H9 (cell line): Measurements from ENCODE around the gene SLC27A6. TPM values are rescaled to one million over a fixed set of nuclear protein-coding genes. Genes with fewer than 3 reads are reported as not detected.

ENCODE experiments used
- DNase-seq: peaks from one replicate; pipeline ENCODE4 v3.0.0-alpha.2; 2017
- H2AFZ ChIP-seq: one replicate; pipeline ENCODE4 v1.6.1; 2013; ENCODE audit warnings: mild to moderate bottlenecking, low read length, control low read depth, moderate library complexity
- H2AK5ac ChIP-seq: 2 replicates; pipeline ENCODE4 v1.6.1; 2013; ENCODE audit warnings: low read length, control low read depth, mixed read lengths; ENCODE audit not compliant: insufficient read length
- H2BK120ac ChIP-seq: one replicate; pipeline ENCODE4 v1.6.1; 2013; ENCODE audit warnings: low read depth, mild to moderate bottlenecking, low read length, control low read depth, inconsistent platforms; ENCODE audit not compliant: poor library complexity, severe bottlenecking
- H2BK12ac ChIP-seq: 2 replicates; pipeline ENCODE4 v1.6.1; 2013; ENCODE audit warnings: low read length, control low read depth, mixed read lengths, low read depth; ENCODE audit not compliant: insufficient read length
- H2BK15ac ChIP-seq: 2 replicates; pipeline ENCODE4 v1.6.1; 2013; ENCODE audit warnings: low read depth, low read length, control low read depth
- H2BK20ac ChIP-seq: one replicate; pipeline ENCODE4 v1.6.1; 2013; ENCODE audit warnings: low read depth, mild to moderate bottlenecking, low read length, control low read depth, inconsistent platforms; ENCODE audit not compliant: poor library complexity, severe bottlenecking
- H2BK5ac ChIP-seq: 2 replicates; pipeline ENCODE4 v1.6.1; 2013; ENCODE audit warnings: low read length, control low read depth, mixed read lengths; ENCODE audit not compliant: insufficient read length
- H3K14ac ChIP-seq: 2 replicates; pipeline ENCODE4 v1.6.1; 2013; ENCODE audit warnings: low read length, control low read depth; ENCODE audit not compliant: insufficient read depth
- H3K18ac ChIP-seq: 2 replicates; pipeline ENCODE4 v1.6.1; 2013; ENCODE audit warnings: low read depth, mild to moderate bottlenecking, mixed read lengths, low read length, control low read depth; ENCODE audit not compliant: insufficient read length
- H3K23ac ChIP-seq: 2 replicates; pipeline ENCODE4 v1.6.1; 2013; ENCODE audit warnings: low read length, control low read depth, mixed read lengths, low read depth; ENCODE audit not compliant: insufficient read length
- H3K23me2 ChIP-seq: 2 replicates; pipeline ENCODE4 v1.6.1; 2013; ENCODE audit warnings: low read depth, mild to moderate bottlenecking, mixed read lengths, low read length, control low read depth; ENCODE audit not compliant: insufficient read length, poor library complexity, severe bottlenecking
- H3K27ac ChIP-seq: 2 replicates; pipeline ENCODE4 v1.5.1; 2013; ENCODE audit warnings: low read length, control low read depth, mixed read lengths, low read depth; ENCODE audit not compliant: insufficient read length
- H3K27me3 ChIP-seq: 2 replicates; pipeline ENCODE4 v1.6.1; 2013; ENCODE audit warnings: low read length, control low read depth, inconsistent platforms; ENCODE audit not compliant: insufficient read depth
- H3K4ac ChIP-seq: 2 replicates; pipeline ENCODE4 v1.6.1; 2013; ENCODE audit warnings: low read depth, mild to moderate bottlenecking, control low read depth, inconsistent platforms, low read length, moderate library complexity
- H3K4me1 ChIP-seq: 2 replicates; pipeline ENCODE4 v1.6.1; 2013; ENCODE audit warnings: low read length, control low read depth, inconsistent platforms; ENCODE audit not compliant: insufficient read depth
- H3K4me2 ChIP-seq: 2 replicates; pipeline ENCODE4 v1.6.1; 2013; ENCODE audit warnings: low read length, control low read depth, mixed read lengths; ENCODE audit not compliant: insufficient read length, insufficient read depth
- H3K56ac ChIP-seq: 2 replicates; pipeline ENCODE4 v1.6.1; 2013; ENCODE audit warnings: low read depth, mild to moderate bottlenecking, mixed read lengths, low read length, control low read depth; ENCODE audit not compliant: insufficient read length
- H3K79me1 ChIP-seq: 2 replicates; pipeline ENCODE4 v1.6.1; 2013; ENCODE audit warnings: low read depth, mild to moderate bottlenecking, moderate library complexity, low read length, control low read depth, inconsistent platforms; ENCODE audit not compliant: insufficient read depth, poor library complexity, severe bottlenecking
- H3K79me2 ChIP-seq: 2 replicates; pipeline ENCODE4 v1.6.1; 2013; ENCODE audit warnings: low read length, control low read depth, inconsistent platforms; ENCODE audit not compliant: insufficient read depth
- H3K9ac ChIP-seq: 2 replicates; pipeline ENCODE4 v1.6.1; 2013; ENCODE audit warnings: low read length, control low read depth, mixed read lengths; ENCODE audit not compliant: insufficient read length; ENCODE audit errors: extremely low read depth
- H3K9me3 ChIP-seq: one replicate; pipeline ENCODE4 v1.6.1; 2013; ENCODE audit warnings: low read depth, low read length, inconsistent platforms; ENCODE audit not compliant: control insufficient read depth
- H3T11ph ChIP-seq: one replicate; pipeline ENCODE4 v1.6.1; 2013; ENCODE audit warnings: mild to moderate bottlenecking, low read length, control low read depth, inconsistent platforms
- H4K20me1 ChIP-seq: one replicate; pipeline ENCODE4 v1.6.1; 2013; ENCODE audit not compliant: control insufficient read depth, insufficient read length, insufficient read depth
- H4K5ac ChIP-seq: 2 replicates; pipeline ENCODE4 v1.6.1; 2013; ENCODE audit warnings: low read depth, mild to moderate bottlenecking, mixed read lengths, low read length, control low read depth; ENCODE audit not compliant: insufficient read length
- H4K8ac ChIP-seq: replicated peaks from 2 replicates; pipeline ENCODE4 v1.6.1; 2013; ENCODE audit warnings: low read length, control low read depth, mixed read lengths, low read depth; ENCODE audit not compliant: insufficient read length
- H4K91ac ChIP-seq: 2 replicates; pipeline ENCODE4 v1.6.1; 2013; ENCODE audit warnings: low read depth, mild to moderate bottlenecking, moderate library complexity, mixed read lengths, low read length, control low read depth; ENCODE audit not compliant: insufficient read length
- H3K27ac Mint-ChIP-seq, 3 experiments: 2 replicates in 2 of 3; 3 replicates in 1 of 3; pipeline ENCODE4 v1.8.0; 2020 to 2021; ENCODE audit warnings: mixed read lengths in 3 of 3, mild to moderate bottlenecking in 1 of 3, moderate library complexity in 1 of 3
- H3K27me3 Mint-ChIP-seq: 2 replicates; pipeline ENCODE4 v1.8.0; 2021; ENCODE audit warnings: low read depth, mild to moderate bottlenecking, moderate library complexity, mixed read lengths
- H3K36me3 Mint-ChIP-seq, 3 experiments: 2 replicates in 2 of 3; 3 replicates in 1 of 3; pipeline ENCODE4 v1.8.0; 2020 to 2021; ENCODE audit warnings: low read depth in 3 of 3, mixed read lengths in 3 of 3; ENCODE audit not compliant: insufficient read depth in 1 of 3
- H3K4me1 Mint-ChIP-seq, 2 experiments: 2 replicates each; pipeline ENCODE4 v1.8.0; 2020; ENCODE audit warnings: mixed read lengths in 2 of 2
- H3K4me3 Mint-ChIP-seq, 2 experiments: 2 replicates in 1 of 2; 3 replicates in 1 of 2; pipeline ENCODE4 v1.8.0; 2020 to 2021; ENCODE audit warnings: mild to moderate bottlenecking in 2 of 2, mixed read lengths in 2 of 2, moderate library complexity in 1 of 2
- H3K9me3 Mint-ChIP-seq, 2 experiments: 2 replicates in 1 of 2; 3 replicates in 1 of 2; pipeline ENCODE4 v1.8.0; 2020; ENCODE audit warnings: mild to moderate bottlenecking in 2 of 2, mixed read lengths in 2 of 2, moderate library complexity in 1 of 2
- WGBS: extraction: QIAGEN DNeasy Blood & Tissue Kit; methylation state at CpG from one replicate; pipeline ENCODE4 v1.1.7; 2013; ENCODE audit warnings: missing lambda C conversion rate, low lambda C conversion rate, mixed read lengths; ENCODE audit not compliant: insufficient read length; ENCODE audit errors: extremely low coverage; 5-methylcytosine and 5-hydroxymethylcytosine counted together
- total RNA-seq: library from RNA; stranded (reverse); gene quantifications from 2 replicates; pipeline ENCODE4 v1.2.1, GENCODE V29; 2021
- TF ChIP-seq, protein P1 (sequence below): fragments of 200-600 bp; sonication (generic); conservative IDR thresholded peaks from 3 replicates; pipeline ENCODE4 v1.8.0; 2021; ENCODE audit warnings: antibody characterized with exemption, mild to moderate bottlenecking

SLC27A6 gene
- total RNA-seq, 1 experiment from 2014 or later = 3.0 TPM

DNA sequence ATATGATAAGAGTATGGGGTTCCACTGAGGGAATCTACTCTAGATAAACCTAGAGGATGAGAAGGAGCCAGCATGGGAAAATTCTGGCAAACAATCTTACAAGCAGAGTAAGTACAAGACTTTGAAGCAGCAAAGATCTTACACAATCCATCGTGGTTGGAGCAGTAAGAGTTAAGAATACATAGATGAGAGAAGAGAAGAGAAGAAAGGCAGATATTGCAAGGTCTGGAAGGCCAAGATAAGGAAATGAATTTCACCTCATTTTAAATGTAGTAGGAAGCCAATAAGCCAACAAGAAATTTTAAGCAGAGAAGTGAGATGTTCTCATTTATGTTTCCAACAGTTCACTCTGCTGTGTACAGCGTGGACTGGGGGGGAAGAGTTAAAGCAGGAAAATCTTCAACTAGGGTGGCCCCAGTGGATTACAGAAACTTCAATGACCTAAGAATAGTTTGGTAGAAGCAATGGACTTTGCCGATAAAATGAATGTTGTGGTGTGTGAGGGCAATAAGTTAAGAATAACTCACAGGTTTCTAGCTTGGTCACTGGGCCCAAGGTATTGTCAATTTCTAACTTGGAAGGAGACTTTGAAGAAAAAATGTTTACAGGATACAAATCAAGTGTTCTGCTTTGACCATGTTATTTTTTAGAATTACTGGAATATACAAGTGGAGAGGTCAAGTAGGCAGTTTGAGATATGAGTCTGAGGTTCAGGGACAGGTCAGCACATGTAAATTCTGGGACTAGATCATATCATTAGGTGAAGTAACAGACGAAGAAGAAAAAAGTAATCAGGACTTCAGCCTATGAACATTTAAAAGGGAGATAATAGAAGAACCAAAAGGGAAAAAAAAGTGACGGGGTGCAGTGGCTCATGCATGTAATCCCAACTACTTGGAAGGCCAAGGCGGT lies 117.2 kb downstream of the SLC27A6 start:
- Histone ChIP-seq H4K8ac (no peak overlapping the region), H3K79me1 (no peaks in the 10 kb centered on the region), H3K23me2 (no peaks in the 10 kb centered on the region), H3K9ac (no peak overlapping the region), H3T11ph (no peak overlapping the region), H4K5ac (no peak overlapping the region), H2BK20ac (no peak overlapping the region), H2AFZ (no peak overlapping the region), H4K20me1 (no peaks in the 10 kb centered on the region), H2BK5ac (no peak overlapping the region), H2AK5ac (no peak overlapping the region), H4K91ac (no peak overlapping the region), H3K27me3 (no peaks in the 10 kb centered on the region), H3K4ac (no peak overlapping the region), H3K4me2 (no peak overlapping the region), H3K79me2 (no peaks in the 10 kb centered on the region), H3K23ac (no peak overlapping the region), H3K4me1 (no peaks in the 10 kb centered on the region), H2BK120ac (no peak overlapping the region), H2BK12ac (no peak overlapping the region), H3K56ac (no peak overlapping the region), H3K9me3 (no peaks in the 10 kb centered on the region), H3K18ac (no peak overlapping the region), H2BK15ac (no peak overlapping the region), H3K14ac (no peak overlapping the region), H3K27ac (no peak overlapping the region)
- Mint-ChIP-seq H3K27me3 (no peaks in the 10 kb centered on the region; the same call in 1 of the 2 replicates), H3K9me3 (no peaks in the 10 kb centered on the region), H3K36me3 (no peaks in the 10 kb centered on the region), H3K27ac (no peak overlapping the region), H3K4me3 (no peak overlapping the region), H3K4me1 (no peaks in the 10 kb centered on the region)
- no peak for DNase-seq
- no CpG with 5 or more reads among the region's 6 CpGs for WGBS
- TF ChIP-seq, protein P1, sequence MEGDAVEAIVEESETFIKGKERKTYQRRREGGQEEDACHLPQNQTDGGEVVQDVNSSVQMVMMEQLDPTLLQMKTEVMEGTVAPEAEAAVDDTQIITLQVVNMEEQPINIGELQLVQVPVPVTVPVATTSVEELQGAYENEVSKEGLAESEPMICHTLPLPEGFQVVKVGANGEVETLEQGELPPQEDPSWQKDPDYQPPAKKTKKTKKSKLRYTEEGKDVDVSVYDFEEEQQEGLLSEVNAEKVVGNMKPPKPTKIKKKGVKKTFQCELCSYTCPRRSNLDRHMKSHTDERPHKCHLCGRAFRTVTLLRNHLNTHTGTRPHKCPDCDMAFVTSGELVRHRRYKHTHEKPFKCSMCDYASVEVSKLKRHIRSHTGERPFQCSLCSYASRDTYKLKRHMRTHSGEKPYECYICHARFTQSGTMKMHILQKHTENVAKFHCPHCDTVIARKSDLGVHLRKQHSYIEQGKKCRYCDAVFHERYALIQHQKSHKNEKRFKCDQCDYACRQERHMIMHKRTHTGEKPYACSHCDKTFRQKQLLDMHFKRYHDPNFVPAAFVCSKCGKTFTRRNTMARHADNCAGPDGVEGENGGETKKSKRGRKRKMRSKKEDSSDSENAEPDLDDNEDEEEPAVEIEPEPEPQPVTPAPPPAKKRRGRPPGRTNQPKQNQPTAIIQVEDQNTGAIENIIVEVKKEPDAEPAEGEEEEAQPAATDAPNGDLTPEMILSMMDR = no peak

Other genes starting within 250 kb of the SLC27A6 start
- gene ISOC1, start 129.3 kb downstream of the SLC27A6 start, total RNA-seq = 21.6 and 23.0 TPM in 2 replicates